MCF 10A (cell line): Measurements from ENCODE around the gene TWIST2. TPM values are rescaled to one million over a fixed set of nuclear protein-coding genes. Genes with fewer than 3 reads are reported as not detected.

ENCODE experiments used
- BruUV-seq: library from RNA; stranded (reverse); fragments of 400-500 nt; replicated peaks from 2 replicates; lab custom pipeline; 2021; lab: Mats Ljungman, UMichigan
- CTCF ChIA-PET: fragments of 300-600 bp; sonication (Branson Sonifier 250); formaldehyde crosslinking; extraction: SDS; loops from one replicate; lab custom pipeline; 2021; ENCODE audit warnings: antibody characterized with exemption, inconsistent platforms; lab: Yijun Ruan, JAX
- POLR2A ChIA-PET: fragments of 300-600, 350-650 bp; sonication (Branson Sonifier 250); formaldehyde crosslinking; extraction: SDS; loops from one replicate; lab custom pipeline; 2020; ENCODE audit warnings: antibody characterized with exemption, inconsistent platforms; lab: Yijun Ruan, JAX
- DNase-seq: peaks from one replicate; pipeline ENCODE4 v3.0.0-alpha.2; 2018; ENCODE audit not compliant: unreplicated experiment
- H3K27ac Mint-ChIP-seq: one replicate; pipeline ENCODE4 v1.8.0; 2022; ENCODE audit warnings: mild to moderate bottlenecking, low read depth, mixed read lengths; ENCODE audit not compliant: unreplicated experiment
- H3K27me3 Mint-ChIP-seq: one replicate; pipeline ENCODE4 v1.8.0; 2022; ENCODE audit warnings: mixed read lengths; ENCODE audit not compliant: insufficient read depth, unreplicated experiment
- H3K36me3 Mint-ChIP-seq: one replicate; pipeline ENCODE4 v1.8.0; 2022; ENCODE audit warnings: mild to moderate bottlenecking, moderate library complexity, mixed read lengths; ENCODE audit not compliant: insufficient read depth, unreplicated experiment
- H3K4me1 Mint-ChIP-seq: one replicate; pipeline ENCODE4 v1.8.0; 2022; ENCODE audit warnings: mixed read lengths; ENCODE audit not compliant: insufficient read depth, unreplicated experiment
- H3K4me3 Mint-ChIP-seq: one replicate; pipeline ENCODE4 v1.8.0; 2022; ENCODE audit warnings: mild to moderate bottlenecking, moderate library complexity, mixed read lengths; ENCODE audit not compliant: unreplicated experiment
- H3K9me3 Mint-ChIP-seq: one replicate; pipeline ENCODE4 v1.8.0; 2022; ENCODE audit warnings: mixed read lengths; ENCODE audit not compliant: unreplicated experiment
- CTCF ChIP-seq: fragments of 200-600 bp; IDR thresholded peaks from one replicate; pipeline ENCODE4 v1.8.0; 2022; ENCODE audit warnings: antibody characterized with exemption, mild to moderate bottlenecking; ENCODE audit not compliant: unreplicated experiment
- intact Hi-C: fragments of 100-400 bp; cut with micrococcal nuclease; formaldehyde crosslinking; loops from 2 replicates; pipeline ENCODE4 v1.14.1; 2022
- total RNA-seq: library from RNA; stranded (reverse); gene quantifications from 2 replicates; pipeline ENCODE4 v1.2.3, GENCODE V29; 2022

Gene TWIST2
- total RNA-seq, 1 experiment from 2014 or later = 30.2 TPM

DNA sequence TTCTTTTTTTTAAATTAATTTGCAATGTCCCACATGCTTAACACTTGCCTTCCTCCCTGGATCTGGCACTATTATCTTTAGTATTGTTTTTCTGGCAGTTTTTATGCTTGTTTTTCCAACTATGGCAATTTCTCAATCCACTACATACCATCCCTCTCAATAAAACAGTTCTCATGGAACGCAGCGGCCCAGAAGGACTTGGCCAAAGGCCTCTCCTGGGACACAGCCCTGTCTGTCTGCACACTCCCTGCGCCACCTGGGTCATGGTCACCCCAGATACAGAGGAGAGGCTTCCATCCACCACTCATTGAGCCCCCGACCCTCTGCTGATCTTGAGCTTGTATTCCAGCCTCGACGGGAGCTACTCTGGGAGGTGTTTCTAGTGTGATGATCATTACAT lies 91.2 kb downstream of the TWIST2 start:
- Mint-ChIP-seq H3K27me3 (no peaks in the 10 kb centered on the region), H3K9me3 (peaks cover 7% of the 10 kb centered on the region), H3K4me3 (no peak overlapping the region), H3K27ac (no peak overlapping the region), H3K4me1 (peaks cover 20% of the 10 kb centered on the region), H3K36me3 (peaks cover 9% of the 10 kb centered on the region)
- TSS peak; percentile 84 for BruUV-seq
- intact Hi-C loops = no loop called here
- POLR2A ChIA-PET = no interaction called here
- TF ChIP-seq CTCF = no peak
- peak; percentile 41 for DNase-seq
- CTCF ChIA-PET = no interaction called here

GRCh38 chr2:238939521-238940403 lies 91.9 kb downstream of the TWIST2 start:
- no peak for DNase-seq
- no peak overlapping the region for H3K4me3 Mint-ChIP-seq
- no TSS peak for BruUV-seq
- CTCF ChIA-PET = interaction anchor here (0.7 kb wide), 1 partner anchor 24 kb away, joined by 3 read pairs; no protein-coding TSS in a partner anchor
- POLR2A ChIA-PET = interaction anchor here (0.5 kb wide), 1 partner anchor 650 kb away, joined by 3 read pairs; no protein-coding TSS in a partner anchor
- H3K9me3 Mint-ChIP-seq = peaks cover under 1% of the 10 kb centered on the region
- no peak overlapping the region for H3K27ac Mint-ChIP-seq
- peaks cover 9% of the 10 kb centered on the region for H3K36me3 Mint-ChIP-seq
- intact Hi-C loops = loop anchor here (10.0 kb wide), 1 partner anchor 215 kb away; no protein-coding TSS in a partner anchor
- no peaks in the 10 kb centered on the region for H3K27me3 Mint-ChIP-seq
- no peak for TF ChIP-seq CTCF
- peaks cover 20% of the 10 kb centered on the region for H3K4me1 Mint-ChIP-seq

DNA sequence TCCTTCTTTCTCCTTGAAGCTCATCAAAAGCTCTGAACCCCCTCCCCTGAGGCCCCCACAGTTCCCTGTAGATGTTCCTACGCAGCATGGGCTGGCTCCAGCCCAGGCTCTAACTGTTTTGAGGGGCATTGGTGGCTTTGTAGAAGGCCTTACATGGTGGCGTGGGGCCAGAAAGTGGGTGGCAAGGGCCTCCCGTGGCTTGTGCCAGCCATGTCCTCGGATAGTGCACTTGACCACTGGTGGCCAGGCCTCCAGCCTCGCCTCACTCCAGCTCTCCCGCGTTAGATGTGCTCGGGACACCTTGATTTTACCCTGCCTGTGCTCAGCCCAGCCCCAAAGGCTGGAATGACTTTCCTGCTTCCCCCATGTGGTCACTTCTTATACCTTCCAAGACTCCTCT lies 92.9 kb downstream of the TWIST2 start:
- no peak for TF ChIP-seq CTCF
- DNase-seq = no peak
- peaks cover 9% of the 10 kb centered on the region for H3K36me3 Mint-ChIP-seq
- ChIA-PET CTCF (interaction anchor here (0.7 kb wide), 1 partner anchor 23 kb away, joined by 3 read pairs; no protein-coding TSS in a partner anchor), POLR2A (interaction anchor here (0.5 to 0.6 kb wide), 2 partner anchors 73 to 651 kb away, joined by 3 read pairs; no protein-coding TSS in a partner anchor)
- peak overlapping the region; percentile 11 for H3K27ac Mint-ChIP-seq
- no peaks in the 10 kb centered on the region for H3K9me3 Mint-ChIP-seq
- BruUV-seq = no TSS peak
- intact Hi-C loops = loop anchor here (10.0 kb wide), 1 partner anchor 216 kb away; no protein-coding TSS in a partner anchor
- H3K4me1 Mint-ChIP-seq = peaks cover 20% of the 10 kb centered on the region
- no peak overlapping the region for H3K4me3 Mint-ChIP-seq
- no peaks in the 10 kb centered on the region for H3K27me3 Mint-ChIP-seq

- Mint-ChIP-seq H3K27ac (peak overlapping the region; percentile 11), H3K4me1 (peaks cover 20% of the 10 kb centered on the region), H3K36me3 (peaks cover 9% of the 10 kb centered on the region), H3K4me3 (no peak overlapping the region), H3K27me3 (no peaks in the 10 kb centered on the region), H3K9me3 (no peaks in the 10 kb centered on the region)
- no peak for DNase-seq
- intact Hi-C loops = loop anchor here (10.0 kb wide), 1 partner anchor 217 kb away; no protein-coding TSS in a partner anchor
- TF ChIP-seq CTCF = no peak
- ChIA-PET POLR2A (interaction anchor here (1.3 kb wide), 1 partner anchor 93 kb away, joined by 6 read pairs; the partner anchor contains the start of gene TWIST2), CTCF (no interaction called here)
- no TSS peak for BruUV-seq
Measured at GRCh38 chr2:238941262-238941792, 93.4 kb downstream of the TWIST2 start.
